Stimulated activated CD4-positive, alpha-beta T cell treated with anti-CD3 and anti-CD28 coated beads, TNF-alpha, amount 100 ng/mL, for 1 hour (primary cell): ENCODE results near the gene KIAA1958.

Experiments
- DNase-seq, 3 donors: peaks; one replicate each; pipeline ENCODE4 v3.0.0-alpha.2; 2020; ENCODE audit warnings: low read depth in 3 of 3, low spot score in 1 of 3

The KIAA1958 gene

DNA sequence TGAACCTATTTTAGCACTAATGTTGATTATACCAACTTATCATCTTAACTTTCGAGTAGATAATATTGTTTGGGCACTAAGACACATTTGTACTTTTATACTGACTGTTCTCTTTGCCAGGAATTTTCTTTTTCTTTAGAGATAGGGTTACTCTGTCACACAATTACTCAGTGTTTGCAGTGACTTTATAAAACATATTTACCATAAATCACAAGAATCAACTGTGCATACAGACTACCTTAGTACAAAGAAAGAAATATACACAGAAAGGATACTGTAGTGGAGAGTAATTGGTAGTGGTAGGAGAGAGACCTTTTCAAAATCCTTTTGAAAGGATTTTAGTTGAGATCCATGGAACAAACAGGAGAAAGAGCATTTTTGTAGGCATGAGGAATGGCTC, 40.3 kb downstream of the KIAA1958 start:
- no peak for DNase-seq

DNA sequence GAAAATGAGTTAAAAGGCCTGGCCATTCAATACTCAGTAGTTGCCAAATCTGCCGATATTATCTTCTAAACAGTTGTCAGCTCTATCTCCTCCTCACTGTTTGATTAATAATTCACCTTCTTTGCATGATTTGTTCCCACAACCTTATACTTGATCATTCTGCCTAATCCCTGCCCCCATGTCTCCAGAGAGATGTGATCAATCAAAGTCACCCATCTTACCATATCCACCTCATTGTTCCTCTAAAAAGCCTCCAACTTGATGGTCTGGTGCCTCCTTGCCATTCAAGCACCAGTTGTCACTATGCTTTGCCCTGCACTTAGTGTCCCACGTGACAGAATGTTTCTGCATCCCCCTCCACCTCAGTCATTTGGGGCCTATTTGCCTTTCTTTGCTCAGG, 41.3 kb downstream of the KIAA1958 start:
- DNase-seq, result no peak

DNA sequence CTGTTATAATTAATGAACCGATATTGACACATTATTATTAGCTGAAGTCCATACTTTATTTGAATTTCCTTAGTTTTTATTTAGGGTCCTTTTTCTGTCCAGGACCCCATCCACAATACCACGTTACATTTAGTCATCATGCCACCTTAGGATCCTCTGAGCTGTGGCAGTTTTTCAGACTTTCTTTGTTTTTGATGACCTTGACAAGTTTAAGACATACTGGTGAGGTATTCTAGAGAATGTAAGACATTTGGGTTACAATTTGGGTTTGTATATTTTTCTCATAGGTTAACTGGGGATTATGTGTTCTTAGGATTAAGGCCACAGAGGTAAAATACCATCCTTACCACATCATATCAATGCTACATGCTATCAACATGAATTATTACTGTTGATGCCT, 42.7 kb downstream of the KIAA1958 start:
- DNase-seq, result no peak

DNA sequence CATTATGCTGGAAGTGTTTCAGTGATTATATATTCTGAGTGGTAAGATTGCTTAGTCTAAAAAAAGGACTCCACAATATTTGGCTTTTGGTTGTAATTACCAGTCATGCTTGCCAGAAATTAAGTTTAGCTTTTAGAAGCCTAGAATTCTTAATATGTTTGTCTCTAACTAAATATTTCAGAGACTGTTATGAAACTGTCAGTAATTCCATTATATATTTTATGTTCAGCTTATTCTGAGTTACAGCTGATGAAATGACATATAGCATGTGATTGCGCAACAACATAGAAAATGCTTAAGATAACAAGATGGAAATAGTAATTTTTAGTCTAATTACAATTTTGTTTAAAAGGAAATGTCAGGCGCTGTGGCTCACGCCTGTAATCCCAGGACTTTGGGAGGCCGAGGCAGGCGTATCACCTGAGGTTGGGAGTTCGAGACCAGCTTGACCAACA, 44.2 kb downstream of the KIAA1958 start:
- no peak for DNase-seq

DNA sequence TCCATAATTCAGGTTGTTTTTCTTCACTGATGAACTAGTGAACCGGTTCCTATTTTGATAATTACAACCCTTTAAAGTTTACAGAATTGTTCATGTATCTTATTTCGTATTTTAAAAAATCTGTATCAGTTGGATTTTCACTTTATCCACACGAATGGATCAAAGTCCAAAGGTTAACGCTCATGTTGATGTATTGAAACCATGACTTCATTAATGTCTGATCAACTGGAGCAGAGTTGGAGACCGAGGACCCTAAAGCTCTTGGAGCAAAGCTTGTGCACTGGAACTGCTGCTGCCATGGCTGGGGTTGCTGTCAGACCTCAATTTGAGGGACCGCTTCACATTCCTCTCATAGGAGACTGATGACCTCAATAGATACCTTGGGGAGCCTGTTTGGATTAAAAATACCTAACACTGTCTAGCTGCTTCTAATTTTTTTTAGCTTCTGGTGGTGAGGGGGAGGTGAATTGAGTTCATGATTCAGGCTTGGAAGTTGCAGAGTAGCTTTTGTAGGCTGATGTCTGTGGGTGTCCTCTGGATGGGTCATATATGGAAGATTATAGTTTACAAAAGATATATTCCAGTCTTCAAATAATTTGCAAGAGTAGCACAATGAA, 45.1 kb downstream of the KIAA1958 start:
- no peak for DNase-seq

DNA sequence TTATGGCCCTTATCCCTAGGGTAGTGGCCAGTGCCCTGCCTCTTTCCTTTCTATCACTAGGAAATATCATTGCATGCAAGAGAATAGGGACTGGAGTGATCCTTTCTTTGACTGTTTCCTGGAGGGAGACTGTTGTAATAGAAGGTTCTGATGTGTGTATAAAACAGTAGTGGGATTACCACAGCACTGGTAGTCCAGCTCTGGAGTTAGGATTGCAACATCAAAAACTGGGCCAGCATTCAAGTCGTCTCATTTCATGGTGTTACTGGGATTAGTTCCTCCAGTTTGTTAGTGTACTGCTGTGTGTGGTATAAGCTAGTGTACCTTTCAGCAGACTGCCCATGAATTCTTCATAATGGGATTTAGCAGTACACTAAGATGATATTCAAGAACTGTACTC, 45.8 kb downstream of the KIAA1958 start:
- no peak for DNase-seq

DNA sequence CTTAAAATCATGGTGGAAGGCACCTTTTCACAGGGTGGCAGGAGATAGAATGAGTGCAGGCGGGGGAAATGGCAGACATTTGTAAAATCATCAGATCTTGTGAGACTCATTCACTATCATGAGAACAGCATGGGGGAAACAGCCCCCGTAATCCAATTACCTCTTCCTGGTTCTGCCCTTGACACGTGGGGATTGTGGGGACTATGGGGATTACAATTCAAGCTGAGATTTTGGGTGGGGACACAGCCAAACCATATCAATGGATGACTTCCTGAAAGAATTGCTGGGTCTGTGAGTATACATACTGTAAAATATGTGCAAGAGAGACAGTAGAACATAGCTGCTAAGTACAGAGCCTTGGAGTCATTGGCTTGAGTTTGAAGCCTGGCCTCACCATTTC, 47.0 kb downstream of the KIAA1958 start:
- DNase-seq, result no peak

DNA sequence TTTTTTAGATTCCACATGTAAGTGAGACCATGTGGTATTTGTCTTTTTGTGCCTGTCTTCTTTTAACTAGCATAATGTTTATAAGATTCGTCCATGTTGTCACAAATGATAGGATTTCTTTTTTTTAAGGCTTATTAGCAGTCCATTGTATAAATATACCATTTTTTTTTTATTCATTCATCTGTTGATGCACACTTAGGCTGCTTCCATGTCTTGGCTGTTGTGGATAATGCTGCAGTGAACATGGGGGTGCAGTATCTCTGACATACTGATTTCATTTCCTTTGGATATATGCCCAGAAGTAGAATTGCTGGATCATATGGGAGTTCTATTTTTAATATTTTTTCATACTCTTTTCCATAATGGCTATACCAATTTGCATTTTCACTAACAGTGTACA, 48.7 kb downstream of the KIAA1958 start:
- DNase-seq, result no peak

DNA sequence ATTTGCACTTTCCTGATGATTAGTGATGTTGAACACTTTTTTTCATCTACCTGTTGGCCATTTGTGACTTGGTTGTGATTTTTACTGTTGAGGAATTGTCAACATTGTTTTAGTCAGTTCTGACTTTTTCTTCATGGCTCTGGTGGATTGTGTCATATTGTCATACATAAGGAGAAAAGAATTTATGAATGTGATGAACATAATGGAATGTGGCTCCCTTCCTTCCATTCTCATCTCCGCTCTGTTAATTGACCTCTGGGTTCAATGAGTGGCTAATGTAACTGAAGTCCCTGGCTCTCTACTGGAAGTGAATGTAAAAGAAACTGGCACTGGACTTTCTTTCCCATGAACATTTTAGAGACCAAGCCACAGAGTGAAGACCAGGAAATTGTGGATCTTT, 49.2 kb downstream of the KIAA1958 start:
- DNase-seq, result no peak

DNA sequence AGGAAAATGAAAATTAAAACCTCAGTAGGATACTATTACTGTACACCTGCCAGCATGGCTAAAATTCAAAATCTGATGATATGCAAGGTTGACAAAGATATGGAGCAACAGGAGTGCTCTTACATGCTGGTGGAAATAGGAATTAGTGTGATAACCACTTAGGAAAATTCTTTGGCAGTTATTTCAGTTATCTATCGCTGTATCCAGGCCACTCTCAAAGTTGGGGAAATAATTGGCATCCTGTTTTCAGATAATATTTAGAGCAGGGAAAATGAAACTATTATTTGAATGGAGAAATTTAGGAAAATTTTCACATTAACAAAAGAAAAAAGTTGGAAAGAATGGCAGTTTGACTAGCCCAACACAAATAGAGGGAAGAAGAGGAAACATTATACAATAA, 50.9 kb downstream of the KIAA1958 start:
- no peak for DNase-seq

DNA sequence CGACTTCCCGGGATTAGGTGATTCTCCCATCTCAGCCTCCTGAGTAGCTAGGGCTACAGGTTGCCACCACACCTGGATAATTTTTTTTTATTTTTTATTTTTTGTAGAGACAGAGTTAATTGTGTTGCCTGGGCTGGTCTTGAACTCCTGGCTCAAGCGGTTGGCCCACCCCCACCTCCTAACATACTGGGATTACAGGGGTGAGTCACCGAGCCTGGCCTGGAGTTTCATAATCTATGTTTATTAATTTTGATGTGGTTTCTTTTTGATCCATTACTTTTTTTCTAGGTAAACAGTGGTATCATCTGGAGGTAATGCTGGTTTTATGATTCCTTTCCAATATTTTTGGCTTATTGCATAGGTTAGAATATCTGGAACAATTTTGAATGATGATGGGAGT, 54.2 kb downstream of the KIAA1958 start:
- no peak for DNase-seq

DNA sequence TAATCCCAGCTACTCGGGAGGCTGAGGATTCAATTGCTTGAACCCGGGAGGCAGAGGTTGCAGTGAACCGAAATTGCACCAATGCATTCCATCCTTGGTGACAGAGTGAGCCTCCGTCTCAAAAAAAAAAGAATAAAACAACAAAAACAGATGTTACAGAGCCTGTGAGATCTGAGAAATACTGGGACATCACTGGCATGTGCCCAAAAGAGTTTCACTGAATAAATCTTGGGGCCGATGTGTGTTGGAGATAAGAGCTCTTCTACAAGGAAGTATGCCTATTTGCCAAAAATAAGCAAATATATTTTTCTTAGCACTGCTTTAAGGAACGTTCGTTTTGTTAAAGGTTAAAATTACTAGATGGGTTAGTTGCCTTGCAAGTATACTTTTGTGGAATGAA, 55.1 kb downstream of the KIAA1958 start:
- no peak for DNase-seq

DNA sequence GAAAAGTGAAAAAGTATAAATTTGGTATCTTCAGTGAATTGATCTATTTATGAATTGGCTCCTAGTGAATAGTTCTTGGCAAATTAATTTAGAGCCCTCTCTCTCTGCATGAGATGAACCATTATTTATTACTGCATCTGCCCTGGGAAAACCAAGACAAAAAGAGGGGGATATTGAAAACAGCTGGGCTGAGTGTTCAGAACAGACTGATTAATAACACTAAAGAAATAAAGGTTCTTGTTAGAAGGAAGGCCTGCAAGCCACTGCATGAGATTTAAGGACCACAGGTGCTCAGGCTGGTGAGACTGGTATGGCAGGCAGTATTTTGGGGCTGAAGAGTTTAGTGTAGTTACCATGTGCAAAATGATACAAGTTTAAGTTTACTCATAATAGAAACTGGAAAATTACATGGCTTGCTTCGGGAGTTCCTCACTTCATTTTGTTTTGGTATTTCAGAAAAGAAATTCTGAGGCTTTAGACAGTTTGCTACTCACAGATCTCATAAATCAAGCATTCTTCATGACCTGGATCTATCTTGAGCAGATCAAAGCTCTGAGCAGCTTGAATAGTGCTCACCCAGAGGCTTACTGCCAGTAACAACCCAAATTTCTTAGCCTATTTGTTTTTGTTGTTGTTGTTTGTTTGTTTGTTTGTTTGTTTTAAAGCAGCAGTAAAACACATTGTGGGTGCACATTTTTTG, 56.1 kb downstream of the KIAA1958 start:
- no peak for DNase-seq

DNA sequence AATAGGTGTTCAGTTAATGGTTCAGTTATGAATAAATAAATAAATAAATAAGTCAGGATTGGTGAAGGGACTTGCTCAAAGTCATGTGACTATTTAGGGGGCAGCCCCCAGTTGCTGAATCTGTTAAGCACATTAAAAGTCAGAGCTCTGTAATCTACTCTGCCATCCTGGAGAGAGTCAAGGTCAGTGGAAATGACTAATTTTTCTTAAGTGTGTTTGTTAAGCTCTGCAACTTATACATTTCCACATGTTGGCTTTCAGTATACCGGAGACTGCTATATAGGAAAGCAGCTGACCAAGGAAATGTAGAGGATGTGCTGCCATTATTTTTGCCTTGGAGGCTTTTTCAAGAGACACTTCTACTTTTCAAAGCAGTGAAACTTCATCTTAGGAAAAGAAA, 57.9 kb downstream of the KIAA1958 start:
- no peak for DNase-seq

DNA sequence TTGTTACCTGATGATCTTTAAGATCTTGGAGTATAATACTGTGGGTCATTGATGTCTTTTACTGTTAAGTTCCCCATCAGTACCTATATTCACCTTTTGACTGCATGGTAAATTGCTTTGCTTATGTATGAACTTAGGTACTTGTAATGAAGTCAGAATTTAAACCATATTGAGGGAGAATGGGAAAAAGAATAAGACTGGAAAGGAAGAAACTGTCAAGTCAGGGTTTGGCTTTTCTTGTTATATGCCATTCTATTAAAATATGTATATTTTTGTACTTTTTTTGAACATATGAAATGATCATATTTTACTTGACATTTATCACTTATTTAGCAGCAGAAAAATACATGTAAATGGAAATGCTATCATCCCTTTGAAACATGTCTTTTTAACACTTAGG, 58.6 kb downstream of the KIAA1958 start:
- DNase-seq, result no peak

DNA sequence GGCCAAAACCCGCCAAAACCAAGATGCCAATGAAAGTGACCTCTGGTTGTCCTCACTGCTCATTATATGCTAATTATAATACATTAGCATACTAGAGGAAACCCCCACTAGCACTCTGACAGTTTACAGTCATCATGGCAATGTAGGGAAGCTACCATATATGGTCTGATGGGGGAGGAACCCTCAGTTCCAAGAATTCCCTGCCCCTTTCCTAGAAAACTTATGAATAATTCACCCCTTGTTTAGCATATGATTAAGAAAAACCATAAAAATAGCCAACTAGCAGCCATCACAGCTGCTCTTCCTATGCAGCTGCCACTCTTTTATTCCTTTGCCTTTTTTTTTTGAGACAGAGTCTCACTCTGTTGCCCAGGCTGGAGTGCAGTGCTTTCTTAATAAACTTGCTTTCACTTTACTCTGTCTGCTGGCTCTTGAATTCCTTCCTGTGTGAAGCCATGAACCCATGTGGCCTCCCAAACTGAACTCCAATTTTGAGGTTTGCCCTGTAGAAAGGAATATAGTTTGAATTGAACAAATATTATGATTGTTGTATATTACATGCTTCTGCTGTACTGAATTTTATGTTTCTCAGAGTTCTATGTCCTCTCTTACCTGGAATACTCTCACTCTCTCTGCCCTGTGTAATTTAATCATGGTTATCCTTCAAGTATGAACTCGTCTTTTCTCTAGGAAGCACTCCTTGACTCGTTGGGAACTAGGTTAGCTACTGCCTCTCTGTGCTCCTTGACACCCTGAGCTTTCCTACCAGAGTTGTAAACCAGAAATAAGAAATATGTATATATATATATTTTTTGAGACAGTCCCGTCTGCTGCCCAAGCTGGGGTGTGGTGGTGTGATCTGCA, 59.8 kb downstream of the KIAA1958 start:
- DNase-seq, result no peak

DNA sequence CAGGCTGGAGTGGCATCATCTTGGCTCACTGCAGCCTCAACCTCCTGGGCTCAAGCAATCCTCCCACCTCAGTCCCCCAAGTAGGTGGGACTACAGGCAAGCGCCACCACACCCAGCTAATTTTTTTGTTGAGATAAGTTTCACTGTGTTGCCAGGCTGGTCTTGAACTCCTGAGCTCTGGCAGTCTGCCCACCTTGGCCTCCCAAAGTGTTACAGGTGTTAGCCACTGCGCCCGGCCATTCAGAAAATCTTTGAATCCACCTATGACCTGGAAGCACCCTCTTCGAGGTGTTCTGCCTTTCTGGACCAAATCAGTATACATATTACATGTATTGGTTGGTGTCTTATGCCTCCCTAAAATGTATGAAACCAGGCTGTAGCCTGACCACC, 61.4 kb downstream of the KIAA1958 start:
- DNase-seq, result no peak

DNA sequence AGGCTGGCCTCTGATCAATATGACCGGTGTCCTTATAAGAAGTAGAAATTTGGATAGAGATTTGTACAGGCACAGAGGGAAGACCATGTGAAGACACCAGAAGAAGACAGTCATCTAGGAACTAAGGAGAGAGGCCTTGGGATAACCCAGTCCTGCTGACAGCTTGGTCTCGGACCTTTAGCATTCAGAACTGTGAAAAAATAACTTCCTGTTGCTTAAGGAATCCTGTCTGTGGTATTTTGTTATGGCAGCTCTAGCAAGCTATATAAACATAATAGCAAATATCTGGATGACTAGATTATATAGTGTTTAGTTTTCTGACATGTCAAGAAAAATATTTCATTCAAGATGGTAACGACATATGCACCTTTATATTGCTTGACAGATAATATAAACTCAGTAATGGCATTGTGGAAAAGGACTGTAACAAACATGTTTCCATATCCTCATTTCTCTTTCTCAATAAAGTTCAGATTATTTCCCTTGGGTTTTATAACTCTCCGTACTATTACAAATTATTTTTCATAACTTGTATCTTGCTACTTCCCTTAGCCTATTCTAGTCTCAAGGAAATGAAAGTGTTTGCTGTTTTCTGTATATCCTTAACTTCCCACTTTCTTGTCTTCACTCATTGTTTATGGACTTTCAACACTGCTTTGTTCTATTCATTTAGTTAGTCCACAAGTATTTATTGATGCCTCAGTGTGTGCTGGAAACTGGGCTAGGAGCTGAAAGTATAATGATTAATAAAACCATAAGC, 62.4 kb downstream of the KIAA1958 start:
- no peak for DNase-seq

DNA sequence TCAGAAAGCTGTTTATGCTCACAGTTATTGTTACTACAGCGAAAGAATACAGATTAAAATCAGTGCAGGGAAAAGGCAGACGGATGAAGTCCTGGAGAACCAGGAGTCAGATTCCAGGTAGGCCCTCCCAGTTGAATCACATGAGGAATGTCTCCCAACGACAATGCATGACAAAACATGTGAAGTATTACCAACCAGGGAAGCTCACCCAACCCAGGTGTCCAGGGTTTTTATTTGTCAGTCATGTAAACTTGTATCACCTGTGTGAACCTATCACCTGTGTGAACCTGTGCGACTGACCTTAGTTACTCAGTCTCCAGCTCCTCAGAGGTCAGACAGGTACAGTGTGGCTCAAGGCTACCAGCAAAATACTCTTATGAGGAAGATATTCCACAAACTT, 63.9 kb downstream of the KIAA1958 start:
- no peak for DNase-seq

DNA sequence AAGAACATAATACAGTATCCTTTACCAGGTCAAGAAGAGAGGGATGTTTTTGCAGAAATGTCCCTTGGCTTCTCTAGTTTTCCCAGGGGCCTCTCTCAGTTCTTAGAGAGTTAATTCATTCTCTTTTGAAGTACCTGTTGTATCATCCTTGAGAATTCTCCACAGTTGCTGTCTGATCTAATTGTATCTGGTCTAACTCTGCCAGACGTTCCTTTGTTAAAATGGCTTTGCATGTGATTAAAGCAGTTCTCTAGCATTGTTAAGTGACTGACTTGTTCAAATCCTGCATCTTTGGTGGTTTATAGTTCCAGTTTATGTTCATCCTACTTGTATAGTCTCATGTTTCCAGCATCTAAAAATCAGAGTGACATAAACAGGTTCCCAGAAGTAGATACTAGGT, 65.0 kb downstream of the KIAA1958 start:
- no peak for DNase-seq

DNA sequence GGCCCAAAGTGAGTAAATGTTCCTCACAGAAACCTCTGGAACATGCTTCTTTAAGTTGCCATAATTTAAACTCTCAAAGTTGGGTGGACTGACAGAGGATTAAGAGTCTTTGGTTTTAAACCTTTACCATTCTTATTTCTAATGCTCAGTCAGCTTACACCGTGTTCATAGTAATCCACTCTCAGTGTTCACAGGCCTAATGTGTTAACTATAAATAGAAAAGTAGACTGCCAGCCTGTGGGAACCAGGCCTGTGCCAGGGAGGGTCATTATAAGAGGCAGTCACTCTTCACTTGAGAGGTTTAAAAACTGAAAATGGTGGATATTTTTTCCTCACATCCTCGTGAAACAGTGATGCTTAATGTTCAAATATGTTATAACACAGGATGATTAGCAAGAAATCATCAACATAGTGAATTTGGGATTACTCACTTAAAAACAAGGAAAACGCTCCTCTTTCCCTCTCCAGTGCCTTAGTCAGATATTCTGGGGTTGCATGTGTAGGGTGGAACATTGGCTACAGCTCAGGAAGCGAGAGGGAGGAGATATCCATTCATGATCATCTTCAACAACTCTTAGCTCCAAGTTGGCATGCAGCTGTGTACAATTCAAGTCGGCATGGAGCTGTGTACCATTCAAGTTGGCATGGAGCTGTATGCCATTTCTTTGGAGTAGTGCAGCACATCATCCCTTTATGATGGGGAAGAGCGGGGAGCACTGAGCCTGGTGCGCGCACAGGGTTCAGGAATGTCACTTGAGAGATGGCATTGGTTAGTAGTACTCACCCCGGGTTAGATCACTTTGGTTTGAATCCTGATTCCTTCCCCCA, 65.8 kb downstream of the KIAA1958 start:
- no peak for DNase-seq
